ENCODE results near the gene LGR4. TPM values are rescaled to one million over a fixed set of nuclear protein-coding genes. Genes with fewer than 3 reads are reported as not detected.

LGR4 gene
- total and polyA plus RNA-seq, 10 of the 15 experiments (the other 5 are each of a cell fraction or from before 2014, with no cell fraction given) = under 0.01 to 0.64 (median 0.04) TPM; not detected in 5

GRCh38 chr11:27501100-27501499 is 28.5 kb upstream of the LGR4 start (continued):
- TF ChIP-seq E4F1 (IDR thresholded peaks at IDR 0.05; ENCODE audit: borderline replicate concordance, partially characterized antibody) (no peak), USF1 (IDR thresholded peaks at IDR 0.05; ENCODE audit: borderline replicate concordance, extremely low read length, insufficient read depth, low read depth, low read length) (no peak), IRF3 (IDR thresholded peaks at IDR 0.05) (no peak)

GRCh38 chr11:27497911-27498310 is 25.3 kb upstream of the LGR4 start:
- ChIA-PET RAD21 (ENCODE audit: unreplicated experiment) (interaction anchor here (1.9 to 4.4 kb wide), 5 partner anchors 11 to 1837 kb away, joined by 4 to 40 read pairs (median 12); no protein-coding TSS in a partner anchor), POLR2A (no interaction called here), SMC1A (ENCODE audit: uncharacterized antibody, unreplicated experiment) (interaction anchor here (0.7 to 4.9 kb wide), 8 partner anchors 11 to 340 kb away, joined by 3 to 71 read pairs (median 6); no protein-coding TSS in a partner anchor), CTCF (interaction anchor here (0.6 to 9.3 kb wide), 29 partner anchors 8 to 1838 kb away, joined by 3 to 119 read pairs (median 4); partner anchors contain the start of genes CCDC34 and LIN7C)
- in situ Hi-C loops (cut with MboI) = no loop called here
- no peaks in the 10 kb centered on the region for H3K4me1 ChIP-seq (ENCODE audit: control insufficient read depth, insufficient read depth, low read length)
- no peaks in the 10 kb centered on the region; the same call in 2 of the 3 replicates for H3K9me3 ChIP-seq (replicated peaks; ENCODE audit: control insufficient read depth, insufficient read depth, low read length)
- WGBS (ENCODE audit: insufficient coverage, insufficient replicate concordance, low lambda C conversion rate, missing lambda C conversion rate) = 95% methylated on average over 1 of the region's 1 CpG
- FAIRE-seq (no peak), ATAC-seq (no peak), DNase-seq (ENCODE audit: low read depth, low spot score) (no peak)
- H3K27ac ChIP-seq (ENCODE audit: control insufficient read depth, insufficient read depth) = no peak overlapping the region
- BruUV-seq (replicated peaks) = no TSS peak
- no peak overlapping the region for H3K9ac ChIP-seq (ENCODE audit: control insufficient read depth, insufficient read depth, low read length)
- no peaks in the 10 kb centered on the region for H3K27me3 ChIP-seq (replicated peaks in 1 of 2; ENCODE audit: control insufficient read depth in 2 of 2, insufficient read depth in 2 of 2, low read length in 1 of 2)
- no peak overlapping the region for H2AFZ ChIP-seq (ENCODE audit: control insufficient read depth, low read depth, low read length)
- intact Hi-C loops (cut with micrococcal nuclease; ENCODE audit: unreplicated experiment) = no loop called here
- H3K79me2 ChIP-seq (ENCODE audit: control insufficient read depth, insufficient read depth, low read length) = peaks cover 4% of the 10 kb centered on the region; the same call in 1 of the 2 replicates
- H3K4me2 ChIP-seq (ENCODE audit: control insufficient read depth, insufficient read depth) = no peak overlapping the region
- no peak overlapping the region for H3K4me3 ChIP-seq
- H4K20me1 ChIP-seq (ENCODE audit: control insufficient read depth, insufficient read depth) = no peaks in the 10 kb centered on the region
- H3K36me3 ChIP-seq (ENCODE audit: control insufficient read depth in 2 of 2, insufficient read depth in 2 of 2, low read length in 1 of 2) = peaks cover 3 to 17% of the 10 kb centered on the region in 2 experiments; a peak in 3 of 4 replicates
- TF ChIP-seq ZNF384 (IDR thresholded peaks at IDR 0.05; ENCODE audit: borderline replicate concordance, low read depth, low read length) (no peak), WRNIP1 (IDR thresholded peaks at IDR 0.05; ENCODE audit: borderline replicate concordance, low read depth, low read length) (no peak), NRF1 (conservative IDR thresholded peaks at IDR 0.05; ENCODE audit: low read depth, low read length) (no peak), SUPT20H (IDR thresholded peaks at IDR 0.05; ENCODE audit: borderline replicate concordance, control insufficient read depth, low read depth, low read length) (no peak), RAD51 (IDR thresholded peaks at IDR 0.05) (no peak), ATF2 (IDR thresholded peaks at IDR 0.05; ENCODE audit: low read length) (no peak)

All from GM12878 (cell line).